ENCODE data around the gene SEC24B. TPM values are rescaled to one million over a fixed set of nuclear protein-coding genes. Genes with fewer than 3 reads are reported as not detected.
A peak's percentile ranks its signal among the peaks of the same experiment; 100 is the strongest.
"Not testable (repeated sequence)": the region's sequence is repeated elsewhere in the genome, so short reads cannot be mapped to it uniquely, and the experiment has no call there.

Gene SEC24B
- total and polyA plus RNA-seq, 12 donors = 8.4 to 49.3 (median 29.8) TPM

- H3K27ac ChIP-seq = peak overlapping the region in 1 of 5 donors; percentile 23
- H3K27me3 ChIP-seq = no peaks in the 10 kb centered on the region
- no peak for DNase-seq
- H3K36me3 ChIP-seq (replicated peaks in 1 of 2) = peaks cover 0 to under 1% of the 10 kb centered on the region in 2 donors
- H3K4me3 ChIP-seq = no peak overlapping the region
- H3K9me3 ChIP-seq (replicated peaks in 1 of 3) = peaks cover 0 to 6% (median 0%) of the 10 kb centered on the region in 3 donors
- peaks cover 32 to 43% of the 10 kb centered on the region in 2 donors for H3K4me1 ChIP-seq (replicated peaks in 1 of 2)
- intact Hi-C loops (cut with DNase I) = no loop called here
- TF ChIP-seq CTCF (IDR thresholded peaks at IDR 0.05) = no peak
- no peak for TF ChIP-seq POLR2A (IDR thresholded peaks at IDR 0.05)
- 71 to 78% (median 74%) methylated on average over 2 of the region's 2 CpGs for WGBS, 4 donors
These were observed 10.7 kb downstream of the SEC24B start for GRCh38 chr4:109444182-109444844.

- peaks cover 0 to 9% of the 10 kb centered on the region in 2 donors for H3K36me3 ChIP-seq (replicated peaks in 1 of 2)
- H3K27ac ChIP-seq = no peak overlapping the region
- H3K4me1 ChIP-seq (replicated peaks in 1 of 2) = peaks cover 11 to 20% of the 10 kb centered on the region in 2 donors
- H3K9me3 ChIP-seq (replicated peaks in 1 of 3) = peaks cover 0 to 6% (median 0%) of the 10 kb centered on the region in 3 donors
- H3K4me3 ChIP-seq = no peak overlapping the region
- intact Hi-C loops (cut with DNase I) = no loop called here
- no peak for DNase-seq
- H3K27me3 ChIP-seq = no peaks in the 10 kb centered on the region
- TF ChIP-seq POLR2A (IDR thresholded peaks at IDR 0.05) (no peak), CTCF (IDR thresholded peaks at IDR 0.05) (no peak)
These were observed 13.7 kb downstream of the SEC24B start for GRCh38 chr4:109447278-109447677.

GRCh38 chr4:109451544-109452273 is 18.1 kb downstream of the SEC24B start:
- DNase-seq = no peak
- Histone ChIP-seq H3K36me3 (replicated peaks in 1 of 2) (peaks cover 0 to 9% of the 10 kb centered on the region in 2 donors), H3K4me1 (replicated peaks in 1 of 2) (peaks cover 7 to 9% of the 10 kb centered on the region in 2 donors), H3K9me3 (replicated peaks in 1 of 3) (peaks cover 0 to 6% (median 0%) of the 10 kb centered on the region in 3 donors), H3K4me3 (no peak overlapping the region), H3K27me3 (no peaks in the 10 kb centered on the region), H3K27ac (no peak overlapping the region)
- 92 to 98% (median 94%) methylated on average over 3 of the region's 3 CpGs for WGBS, 4 donors
- TF ChIP-seq POLR2A (IDR thresholded peaks at IDR 0.05) (no peak), CTCF (IDR thresholded peaks at IDR 0.05) (no peak)
- intact Hi-C loops (cut with DNase I) = no loop called here

GRCh38 chr4:109453110-109453509 is 19.5 kb downstream of the SEC24B start:
- H3K27me3 ChIP-seq; H3K9me3 ChIP-seq (replicated peaks in 1 of 3); intact Hi-C loops (cut with DNase I); H3K4me3 ChIP-seq; DNase-seq; H3K36me3 ChIP-seq (replicated peaks in 1 of 2); H3K27ac ChIP-seq: not testable (repeated sequence)
- peaks cover 8 to 10% of the 10 kb centered on the region in 2 donors for H3K4me1 ChIP-seq (replicated peaks in 1 of 2)
- 84 to 95% (median 94%) methylated on average over 3 of the region's 3 CpGs for WGBS, 4 donors

Measured in adrenal gland (tissue), 12 donors.